ENCODE data around the gene NBAS. TPM values are rescaled to one million over a fixed set of nuclear protein-coding genes. Genes with fewer than 3 reads are reported as not detected.

The NBAS gene
- total and polyA plus RNA-seq, 8 donors = 14.5 to 96.2 (median 41.2) TPM

- 89 to 99% (median 96%) methylated on average over 2 of the region's 2 CpGs for WGBS, 5 donors
- no peak overlapping the region for H3K4me3 ChIP-seq
- H3K36me3 ChIP-seq = peaks cover 8 to 62% (median 45%) of the 10 kb centered on the region in 4 donors
- no peak for DNase-seq
- intact Hi-C loops (cut with DNase I; ENCODE audit: low total_unique reads) = no loop called here
- H3K27ac ChIP-seq = no peak overlapping the region
- H3K27me3 ChIP-seq = no peaks in the 10 kb centered on the region
- no peaks in the 10 kb centered on the region for H3K9me3 ChIP-seq
- no peaks in the 10 kb centered on the region for H3K4me1 ChIP-seq
- TF ChIP-seq CTCF (IDR thresholded peaks at IDR 0.05) = no peak
- no peak for TF ChIP-seq POLR2AphosphoS5 (IDR thresholded peaks at IDR 0.05)
- no peak for TF ChIP-seq EP300 (IDR thresholded peaks at IDR 0.05)
- TF ChIP-seq POLR2A (IDR thresholded peaks at IDR 0.05) = no peak
These were observed 192.0 kb downstream of the NBAS start for GRCh38 chr2:15369129-15369528.

- Histone ChIP-seq H3K9me3 (no peaks in the 10 kb centered on the region), H3K27me3 (no peaks in the 10 kb centered on the region), H3K27ac (no peak overlapping the region), H3K4me3 (no peak overlapping the region), H3K4me1 (no peaks in the 10 kb centered on the region), H3K36me3 (peaks cover 8 to 56% (median 41%) of the 10 kb centered on the region in 4 donors)
- 98 to 100% (median 98%) methylated on average over 2 of the region's 2 CpGs for WGBS, 5 donors
- TF ChIP-seq EP300 (IDR thresholded peaks at IDR 0.05) (no peak), POLR2AphosphoS5 (IDR thresholded peaks at IDR 0.05) (no peak), POLR2A (IDR thresholded peaks at IDR 0.05) (no peak), CTCF (IDR thresholded peaks at IDR 0.05) (no peak)
- no peak for DNase-seq
- intact Hi-C loops (cut with DNase I; ENCODE audit: low total_unique reads) = no loop called here
These were observed 193.4 kb downstream of the NBAS start for GRCh38 chr2:15367715-15368114.

GRCh38 chr2:15367205-15367604 lies 193.9 kb downstream of the NBAS start:
- TF ChIP-seq POLR2A (IDR thresholded peaks at IDR 0.05) (no peak), EP300 (IDR thresholded peaks at IDR 0.05) (no peak), POLR2AphosphoS5 (IDR thresholded peaks at IDR 0.05) (no peak), CTCF (IDR thresholded peaks at IDR 0.05) (no peak)
- Histone ChIP-seq H3K4me1 (no peaks in the 10 kb centered on the region), H3K27ac (no peak overlapping the region), H3K36me3 (peaks cover 8 to 54% (median 42%) of the 10 kb centered on the region in 4 donors), H3K9me3 (no peaks in the 10 kb centered on the region), H3K27me3 (no peaks in the 10 kb centered on the region), H3K4me3 (no peak overlapping the region)
- no peak for DNase-seq
- WGBS, 5 donors = 93 to 98% (median 95%) methylated on average over 3 of the region's 3 CpGs
- intact Hi-C loops (cut with DNase I; ENCODE audit: low total_unique reads) = no loop called here

GRCh38 chr2:15365411-15365810 lies 195.7 kb downstream of the NBAS start:
- Histone ChIP-seq H3K4me1 (no peaks in the 10 kb centered on the region), H3K9me3 (no peaks in the 10 kb centered on the region), H3K36me3 (peaks cover 8 to 38% (median 34%) of the 10 kb centered on the region in 4 donors), H3K4me3 (no peak overlapping the region), H3K27me3 (no peaks in the 10 kb centered on the region), H3K27ac (no peak overlapping the region)
- intact Hi-C loops (cut with DNase I; ENCODE audit: low total_unique reads) = no loop called here
- 60 to 73% (median 68%) methylated on average over 2 of the region's 2 CpGs for WGBS, 5 donors
- TF ChIP-seq POLR2A (IDR thresholded peaks at IDR 0.05) (no peak), POLR2AphosphoS5 (IDR thresholded peaks at IDR 0.05) (no peak)
- DNase-seq = no peak

- Histone ChIP-seq H3K27ac (no peak overlapping the region), H3K36me3 (peaks cover 8 to 36% (median 32%) of the 10 kb centered on the region in 4 donors), H3K4me3 (no peak overlapping the region), H3K4me1 (peaks cover 0 to 8% (median 3%) of the 10 kb centered on the region in 4 donors), H3K9me3 (no peaks in the 10 kb centered on the region), H3K27me3 (no peaks in the 10 kb centered on the region)
- DNase-seq = no peak
- intact Hi-C loops (cut with DNase I; ENCODE audit: low total_unique reads) = no loop called here
- TF ChIP-seq EP300 (IDR thresholded peaks at IDR 0.05) (no peak), CTCF (IDR thresholded peaks at IDR 0.05) (no peak), POLR2AphosphoS5 (IDR thresholded peaks at IDR 0.05) (no peak), POLR2A (IDR thresholded peaks at IDR 0.05) (no peak)
- WGBS, 5 donors = 92 to 100% (median 98%) methylated on average over 2 of the region's 2 CpGs
These were observed 196.6 kb downstream of the NBAS start for GRCh38 chr2:15364561-15364960.
